ENCODE measurements around the gene HSF2BP.
"Not testable (repeated sequence)": the region's sequence is repeated elsewhere in the genome, so short reads cannot be mapped to it uniquely, and the experiment has no call there.

HSF2BP gene

DNA sequence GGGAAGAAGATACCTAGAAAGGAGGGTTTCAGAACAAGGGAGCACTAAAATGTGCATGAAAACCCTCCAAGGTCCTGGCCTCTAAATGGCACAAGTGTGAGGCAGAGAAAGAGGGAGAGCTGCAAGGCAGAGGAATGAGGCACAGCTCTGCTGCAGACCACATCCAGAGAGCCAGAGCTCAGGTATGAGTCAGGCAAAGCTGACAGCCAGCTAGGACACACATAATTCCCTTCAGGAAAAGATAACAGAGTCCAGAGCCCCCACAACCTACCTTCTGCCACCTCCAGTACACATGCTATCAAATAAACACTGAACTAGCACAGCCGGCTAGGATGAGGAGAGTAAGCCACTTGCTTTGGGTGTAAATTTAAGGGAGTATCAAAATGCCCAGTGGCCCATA lies 62.2 kb downstream of the HSF2BP start:
- no peak for TF ChIP-seq CTCF (conservative IDR thresholded peaks at IDR 0.05; ENCODE audit: low read depth, low read length)
- DNase-seq (ENCODE audit: low read depth), result peak; percentile 76
- H3K4me3 ChIP-seq (ENCODE audit: low read depth, low read length), result no peak overlapping the region

DNA sequence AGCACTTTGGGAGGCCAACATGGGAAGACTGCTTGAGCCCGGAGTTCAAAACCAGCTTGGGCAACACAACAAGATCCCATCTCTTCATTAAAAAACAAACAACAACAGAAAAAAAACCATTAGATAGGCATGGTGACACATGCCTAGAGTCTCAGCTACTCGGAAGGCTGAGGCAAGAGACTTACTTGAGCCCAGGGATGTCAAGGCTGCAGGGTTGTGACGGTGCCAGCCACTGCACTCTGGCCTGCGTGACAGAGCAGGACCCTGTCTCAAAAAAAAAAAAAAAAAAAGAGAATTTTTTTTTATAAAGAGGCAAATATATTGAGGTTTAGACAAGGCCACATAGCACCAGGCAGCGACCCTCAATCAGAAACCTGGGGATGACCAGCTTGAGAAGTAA lies 62.7 kb downstream of the HSF2BP start:
- no peak overlapping the region for H3K4me3 ChIP-seq (ENCODE audit: low read depth, low read length)
- no peak for TF ChIP-seq CTCF (conservative IDR thresholded peaks at IDR 0.05; ENCODE audit: low read depth, low read length)
- no peak for DNase-seq (ENCODE audit: low read depth)

DNA sequence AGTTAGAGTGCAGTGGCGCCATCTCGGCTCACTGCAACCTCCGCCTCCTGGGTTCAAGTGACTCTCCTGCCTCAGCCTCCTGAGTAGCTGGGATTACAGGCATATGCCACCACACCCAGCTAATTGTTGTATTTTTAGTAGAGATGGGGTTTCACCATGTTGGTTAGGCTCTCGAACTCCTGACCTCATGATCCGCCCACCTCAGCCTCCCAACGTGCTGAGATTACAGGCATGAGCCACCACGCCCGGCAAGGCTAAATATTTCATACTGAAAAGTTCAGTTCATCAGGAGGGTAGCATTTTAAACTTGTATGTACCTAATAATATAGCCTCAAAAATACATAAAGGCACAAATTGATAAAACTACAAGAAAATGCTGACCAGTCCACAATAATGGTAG lies 63.5 kb downstream of the HSF2BP start:
- H3K4me3 ChIP-seq (ENCODE audit: low read depth, low read length); DNase-seq (ENCODE audit: low read depth): not testable (repeated sequence)

- DNase-seq (ENCODE audit: low read depth), result no peak
- H3K4me3 ChIP-seq (ENCODE audit: low read depth, low read length), result no peak overlapping the region
- no peak for TF ChIP-seq CTCF (conservative IDR thresholded peaks at IDR 0.05; ENCODE audit: low read depth, low read length)
These were observed 66.2 kb downstream of the HSF2BP start for GRCh38 chr21:43593078-43593477.

DNA sequence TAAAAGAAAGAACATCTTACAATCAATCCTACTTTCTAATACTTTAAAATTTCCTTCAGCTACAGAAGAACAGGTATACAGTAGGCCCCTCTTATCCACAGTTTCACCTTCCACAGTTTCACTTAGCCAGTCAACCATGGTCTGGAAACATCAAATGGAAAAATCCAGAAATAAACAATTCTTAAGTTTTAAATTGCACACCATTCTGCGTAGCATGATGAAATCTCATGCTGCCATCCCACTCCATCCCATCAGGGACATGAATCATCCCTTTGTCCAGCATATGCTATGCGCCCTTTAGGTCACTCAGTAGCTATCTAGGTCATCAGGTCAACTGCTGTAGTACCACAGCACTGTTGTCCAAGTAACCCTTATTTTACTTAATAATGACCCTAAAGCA lies 67.7 kb downstream of the HSF2BP start:
- H3K4me3 ChIP-seq (ENCODE audit: low read depth, low read length), result no peak overlapping the region
- TF ChIP-seq CTCF (conservative IDR thresholded peaks at IDR 0.05; ENCODE audit: low read depth, low read length), result no peak
- peak; percentile 63 for DNase-seq (ENCODE audit: low read depth)

DNA sequence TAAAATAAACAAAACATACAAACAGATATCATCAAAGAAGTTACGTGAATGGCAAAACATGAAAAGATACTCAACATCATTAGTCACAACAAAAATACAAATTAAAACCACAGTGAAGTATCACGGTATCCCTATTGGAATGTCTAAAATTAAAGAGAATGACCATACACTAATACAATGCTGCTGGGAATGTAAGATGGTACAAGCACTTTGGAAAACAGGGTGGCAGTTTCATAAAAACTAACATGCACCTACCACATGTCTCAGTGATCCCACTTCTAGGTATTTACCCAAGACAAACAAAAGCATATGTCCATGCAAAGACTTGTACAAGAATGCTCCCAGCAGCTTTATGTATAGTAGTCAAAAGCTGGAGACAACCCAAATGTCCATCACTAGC lies 69.1 kb downstream of the HSF2BP start:
- no peak for TF ChIP-seq CTCF (conservative IDR thresholded peaks at IDR 0.05; ENCODE audit: low read depth, low read length)
- H3K4me3 ChIP-seq (ENCODE audit: low read depth, low read length), result no peak overlapping the region
- no peak for DNase-seq (ENCODE audit: low read depth)

- H3K4me3 ChIP-seq (ENCODE audit: low read depth, low read length), result no peak overlapping the region
- DNase-seq (ENCODE audit: low read depth), result no peak
- TF ChIP-seq CTCF (conservative IDR thresholded peaks at IDR 0.05; ENCODE audit: low read depth, low read length), result no peak
These were observed 70.3 kb downstream of the HSF2BP start for GRCh38 chr21:43588957-43589356.

DNA sequence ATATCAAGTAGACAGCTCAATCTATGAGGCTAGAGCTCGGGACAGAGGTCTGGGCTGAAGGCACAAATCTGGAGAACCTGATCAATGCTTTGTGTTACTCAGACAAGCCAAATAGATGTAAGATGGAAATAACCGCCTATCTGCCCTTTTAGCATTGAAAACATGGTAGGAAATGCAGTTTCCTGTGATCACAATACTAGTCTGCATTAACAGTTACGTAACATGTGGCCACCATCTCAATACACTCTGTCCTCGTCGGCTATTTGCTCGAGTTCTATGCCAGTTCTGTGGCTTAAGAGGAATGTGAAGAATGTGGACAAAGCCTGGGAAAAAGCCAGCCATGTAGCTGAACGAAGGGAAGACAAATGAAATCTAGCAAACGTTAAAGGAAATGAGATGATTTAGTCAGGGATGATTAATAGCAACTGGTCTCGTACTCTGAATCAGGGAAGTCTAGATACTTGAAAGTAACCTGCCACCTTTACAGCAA lies 73.3 kb downstream of the HSF2BP start:
- H3K4me3 ChIP-seq (ENCODE audit: low read depth, low read length), result no peak overlapping the region
- no peak for TF ChIP-seq CTCF (conservative IDR thresholded peaks at IDR 0.05; ENCODE audit: low read depth, low read length)
- DNase-seq (ENCODE audit: low read depth), result peak; percentile 100

Measured in choroid plexus epithelial cell (primary cell).